Measurements from ENCODE around the gene SARS1. TPM values are rescaled to one million over a fixed set of nuclear protein-coding genes. Genes with fewer than 3 reads are reported as not detected.
A peak's percentile ranks its signal among the peaks of the same experiment; 100 is the strongest.
"Not testable (repeated sequence)": the region's sequence is repeated elsewhere in the genome, so short reads cannot be mapped to it uniquely, and the experiment has no call there.

SARS1 gene
- total and polyA plus RNA-seq, 4 donors, result 118 to 212 (median 147) TPM

DNA sequence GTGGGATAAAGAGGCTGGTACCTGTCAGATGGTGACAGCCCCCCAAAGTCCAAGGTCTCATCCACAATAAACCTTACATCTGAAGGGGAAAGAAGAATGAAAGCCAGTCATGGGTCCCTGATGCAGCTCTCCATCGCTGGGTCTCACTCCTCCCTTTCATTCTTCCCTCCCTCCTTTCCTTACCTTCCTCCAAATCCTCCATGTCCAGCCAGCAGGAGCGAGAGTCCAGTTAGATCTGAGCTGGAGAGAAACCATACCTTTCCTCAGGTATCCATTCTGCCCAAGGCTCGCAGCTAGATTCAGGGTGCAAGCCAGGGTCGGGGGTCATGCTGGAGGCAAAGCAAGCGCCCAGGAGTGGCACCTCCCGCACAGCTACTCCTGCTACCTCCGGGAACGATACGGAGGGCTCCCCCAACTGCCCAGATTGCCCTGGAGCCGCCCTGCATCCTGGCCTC, 68.8 kb downstream of the SARS1 start:
- ATAC-seq (ENCODE audit: insufficient read depth, low FRiP score) (no peak), DNase-seq (peak in 1 of 3 donors; percentile 29)
- Histone ChIP-seq H3K27ac (ENCODE audit: low read depth in 1 of 2, low read length in 1 of 2) (no peak overlapping the region), H3K36me3 (ENCODE audit: control insufficient read depth in 4 of 4, insufficient read depth in 4 of 4, low read length in 4 of 4) (peaks cover 0 to 16% (median 6%) of the 10 kb centered on the region in 4 donors), H3K9me3 (ENCODE audit: control insufficient read depth in 4 of 4, insufficient read depth in 3 of 4, low read length in 3 of 4) (no peaks in the 10 kb centered on the region), H3K27me3 (ENCODE audit: control insufficient read depth in 3 of 3, insufficient read depth in 3 of 3, low read length in 2 of 3) (no peaks in the 10 kb centered on the region), H3K4me1 (ENCODE audit: control insufficient read depth in 5 of 5, insufficient read depth in 5 of 5, low read length in 5 of 5) (peaks cover 0 to 26% (median 12%) of the 10 kb centered on the region in 5 donors), H3K4me3 (no peak overlapping the region), H3K9ac (ENCODE audit: insufficient read depth in 1 of 2, low read length in 2 of 2) (peak overlapping the region; percentile 37 to 75)
- WGBS, 2 donors, result 18 to 21% methylated on average over 9 to 10 of the region's 10 CpGs
- no peak for TF ChIP-seq CTCF (IDR thresholded peaks at IDR 0.05; ENCODE audit: control extremely low read depth, extremely low read depth)

- H3K4me3 ChIP-seq, result peak within 1 kb of the TSS; percentile 41
- peak; percentile 43 for TF ChIP-seq CTCF (IDR thresholded peaks at IDR 0.05; ENCODE audit: control extremely low read depth, extremely low read depth)
- peak within 1 kb of the TSS; percentile 50 to 88 for H3K27ac ChIP-seq (ENCODE audit: low read depth in 1 of 2, low read length in 1 of 2)
- H3K9ac ChIP-seq (ENCODE audit: insufficient read depth in 1 of 2, low read length in 2 of 2), result peak within 1 kb of the TSS; percentile 37 to 79
- ATAC-seq (ENCODE audit: insufficient read depth, low FRiP score), result peak; percentile 99
- WGBS, 2 donors, result 0 to 1% methylated on average over 51 to 56 of the region's 56 CpGs
- H3K27me3 ChIP-seq (ENCODE audit: control insufficient read depth in 3 of 3, insufficient read depth in 3 of 3, low read length in 2 of 3), result no peaks in the 10 kb centered on the region
- H3K36me3 ChIP-seq (ENCODE audit: control insufficient read depth in 4 of 4, insufficient read depth in 4 of 4, low read length in 4 of 4), result peaks cover 0 to 16% (median 5%) of the 10 kb centered on the region in 4 donors
- DNase-seq, result peak; percentile 98 to 99 (median 98)
- H3K4me1 ChIP-seq (ENCODE audit: control insufficient read depth in 5 of 5, insufficient read depth in 5 of 5, low read length in 5 of 5), result peaks cover 0 to 22% (median 10%) of the 10 kb centered on the region in 5 donors
- no peaks in the 10 kb centered on the region for H3K9me3 ChIP-seq (ENCODE audit: control insufficient read depth in 4 of 4, insufficient read depth in 3 of 4, low read length in 3 of 4)
Measured at GRCh38 chr1:109282952-109283747, 69.4 kb downstream of the SARS1 start, which contains the start of gene PSRC1. Gene PSRC1, minus strand, starts transcription at chr1:109283145.

- WGBS, 2 donors, result 46 to 54% methylated on average over 17 of the region's 17 CpGs
- Histone ChIP-seq H3K9ac (ENCODE audit: insufficient read depth in 1 of 2, low read length in 2 of 2) (peak overlapping the region; percentile 16 to 79), H3K4me3 (peak overlapping the region; percentile 41), H3K27ac (ENCODE audit: low read depth in 1 of 2, low read length in 1 of 2) (peak overlapping the region; percentile 50 to 88), H3K27me3 (ENCODE audit: control insufficient read depth in 3 of 3, insufficient read depth in 3 of 3, low read length in 2 of 3) (no peaks in the 10 kb centered on the region), H3K9me3 (ENCODE audit: control insufficient read depth in 4 of 4, insufficient read depth in 3 of 4, low read length in 3 of 4) (no peaks in the 10 kb centered on the region), H3K36me3 (ENCODE audit: control insufficient read depth in 4 of 4, insufficient read depth in 4 of 4, low read length in 4 of 4) (peaks cover 0 to 11% (median 5%) of the 10 kb centered on the region in 4 donors), H3K4me1 (ENCODE audit: control insufficient read depth in 5 of 5, insufficient read depth in 5 of 5, low read length in 5 of 5) (peaks cover 0 to 22% (median 10%) of the 10 kb centered on the region in 5 donors)
- ATAC-seq (ENCODE audit: insufficient read depth, low FRiP score) (no peak), DNase-seq (no peak)
- no peak for TF ChIP-seq CTCF (IDR thresholded peaks at IDR 0.05; ENCODE audit: control extremely low read depth, extremely low read depth)
Measured at GRCh38 chr1:109283748-109284600, 70.3 kb downstream of the SARS1 start.

DNA sequence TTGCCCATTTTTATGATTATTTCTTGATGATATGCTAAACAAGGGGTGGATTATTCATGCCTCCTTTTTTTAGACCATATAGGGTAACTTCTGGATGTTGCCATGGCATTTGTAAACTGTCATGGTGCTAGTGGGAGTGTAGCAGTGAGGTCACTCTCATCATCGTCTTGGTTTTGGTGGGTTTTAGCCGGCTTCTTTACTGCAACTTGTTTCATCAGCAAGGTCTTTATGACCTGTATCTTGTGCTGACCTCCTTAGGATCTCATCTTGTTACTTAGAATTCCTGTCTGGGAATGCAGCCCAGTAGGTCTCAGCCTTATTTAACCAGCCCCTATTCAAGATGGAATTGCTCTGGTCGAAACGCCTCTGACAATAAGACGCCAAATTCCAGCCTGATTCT, 73.0 kb downstream of the SARS1 start:
- H3K9ac ChIP-seq (ENCODE audit: insufficient read depth in 1 of 2, low read length in 2 of 2); ATAC-seq (ENCODE audit: insufficient read depth, low FRiP score); H3K36me3 ChIP-seq (ENCODE audit: control insufficient read depth in 4 of 4, insufficient read depth in 4 of 4, low read length in 4 of 4); DNase-seq; H3K4me3 ChIP-seq; H3K27ac ChIP-seq (ENCODE audit: low read depth in 1 of 2, low read length in 1 of 2); H3K9me3 ChIP-seq (ENCODE audit: control insufficient read depth in 4 of 4, insufficient read depth in 3 of 4, low read length in 3 of 4); H3K27me3 ChIP-seq (ENCODE audit: control insufficient read depth in 3 of 3, insufficient read depth in 3 of 3, low read length in 2 of 3): not testable (repeated sequence)
- H3K4me1 ChIP-seq (ENCODE audit: control insufficient read depth in 5 of 5, insufficient read depth in 5 of 5, low read length in 5 of 5), result peaks cover 0 to 14% (median 5%) of the 10 kb centered on the region in 5 donors
- 87 to 88% methylated on average over 5 of the region's 5 CpGs for WGBS, 2 donors
